Renal cortical epithelial cell (primary cell): Measurements from ENCODE around the gene CLIP1. TPM values are rescaled to one million over a fixed set of nuclear protein-coding genes. Genes with fewer than 3 reads are reported as not detected.
"Not testable (repeated sequence)": the region's sequence is repeated elsewhere in the genome, so short reads cannot be mapped to it uniquely, and the experiment has no call there.

Experiments
- DNase-seq: peaks from one replicate; pipeline ENCODE4 v3.0.0-alpha.2; 2011; ENCODE audit warnings: low read depth
- total RNA-seq: library from RNA; depleted of rRNA; stranded (reverse); fragments of >200 nt; gene quantifications from 2 replicates; pipeline ENCODE4 v1.2.3, GENCODE V29; 2014

The CLIP1 gene
- total RNA-seq, 1 donor from 2014 or later = 76.7 TPM

- DNase-seq = peak; percentile 6
Observed at GRCh38 chr12:122310626-122311333, 111.7 kb downstream of the CLIP1 start.

- DNase-seq = no peak
Observed at GRCh38 chr12:122309564-122310121, 112.8 kb downstream of the CLIP1 start.

GRCh38 chr12:122308811-122309210 lies 113.7 kb downstream of the CLIP1 start:
- DNase-seq = no peak

GRCh38 chr12:122306407-122306806 lies 116.1 kb downstream of the CLIP1 start:
- DNase-seq = no peak

- DNase-seq = no peak
Observed at GRCh38 chr12:122304924-122305323, 117.5 kb downstream of the CLIP1 start.

- DNase-seq = no peak
Observed at GRCh38 chr12:122303068-122303467, 119.4 kb downstream of the CLIP1 start.

GRCh38 chr12:122298071-122298748 lies 124.3 kb downstream of the CLIP1 start:
- DNase-seq = no peak

- no peak for DNase-seq
Observed at GRCh38 chr12:122297494-122297893, 125.0 kb downstream of the CLIP1 start.

GRCh38 chr12:122295877-122296276 lies 126.6 kb downstream of the CLIP1 start:
- no peak for DNase-seq

- DNase-seq = peak; percentile 11
Observed at GRCh38 chr12:122293081-122293480, 129.4 kb downstream of the CLIP1 start.

GRCh38 chr12:122291431-122291830 lies 131.0 kb downstream of the CLIP1 start:
- DNase-seq = no peak

- DNase-seq = no peak
Observed at GRCh38 chr12:122283680-122284079, 138.8 kb downstream of the CLIP1 start.

GRCh38 chr12:122282061-122282460 lies 140.4 kb downstream of the CLIP1 start:
- peak; percentile 58 for DNase-seq

- no peak for DNase-seq
Observed at GRCh38 chr12:122276242-122276641, 146.2 kb downstream of the CLIP1 start.

GRCh38 chr12:122275459-122275858 lies 147.0 kb downstream of the CLIP1 start:
- DNase-seq = no peak

GRCh38 chr12:122266230-122266901 lies 156.1 kb downstream of the CLIP1 start, which contains the start of gene VPS33A:
Gene VPS33A (minus strand): TSS chr12:122266494. CDS start chr12:122266408, 86 bp downstream.
- peak; percentile 93 for DNase-seq

GRCh38 chr12:122265886-122266229 lies 156.6 kb downstream of the CLIP1 start:
- peak; percentile 18 for DNase-seq

- no peak for DNase-seq
Observed at GRCh38 chr12:122265476-122265875, 157.0 kb downstream of the CLIP1 start.

- not testable (repeated sequence) for DNase-seq
Observed at GRCh38 chr12:122260735-122261134, 161.7 kb downstream of the CLIP1 start.

- DNase-seq = not testable (repeated sequence)
Observed at GRCh38 chr12:122258939-122259338, 163.5 kb downstream of the CLIP1 start.

- DNase-seq = not testable (repeated sequence)
Observed at GRCh38 chr12:122258462-122258861, 164.0 kb downstream of the CLIP1 start.

- DNase-seq = no peak
Observed at GRCh38 chr12:122250536-122250935, 171.9 kb downstream of the CLIP1 start.
